Measurements from ENCODE around the gene CENPC.

Gene CENPC

DNA sequence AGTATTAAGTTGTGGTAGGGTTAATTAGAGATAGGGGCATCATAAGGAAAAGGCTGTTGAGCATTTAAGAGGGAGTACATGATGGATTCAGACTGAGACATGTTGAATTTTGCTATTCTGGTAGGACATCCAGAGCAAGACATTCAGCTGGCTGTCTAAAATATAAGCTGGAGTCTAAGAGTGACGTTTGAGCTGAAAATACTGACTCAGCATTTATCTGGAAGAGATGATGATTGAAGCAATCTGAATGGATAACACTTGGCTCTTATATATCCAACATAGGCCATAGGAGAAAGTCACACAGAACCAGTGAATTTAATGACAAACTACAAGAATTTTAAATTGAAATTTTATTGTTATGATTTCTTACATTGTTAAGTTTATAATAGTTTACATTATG lies 114.3 kb downstream of the CENPC start:
- Histone ChIP-seq H3K36me3 (ENCODE audit: insufficient read depth) (no peaks in the 10 kb centered on the region), H2AFZ (ENCODE audit: low read depth) (no peak overlapping the region), H4K20me1 (ENCODE audit: insufficient read depth) (no peaks in the 10 kb centered on the region), H3K4me3 (IDR thresholded peaks at IDR 0.05; ENCODE audit: insufficient read depth, low read depth, low read length) (no peak overlapping the region), H3K4me1 (ENCODE audit: low read depth, poor library complexity, severe bottlenecking) (no peaks in the 10 kb centered on the region), H3K27ac (no peak overlapping the region), H3K27me3 (ENCODE audit: insufficient read depth, low read depth) (no peaks in the 10 kb centered on the region), H3K9ac (no peak overlapping the region), H3K4me2 (no peak overlapping the region), H3K79me2 (ENCODE audit: insufficient read depth, low read depth) (no peaks in the 10 kb centered on the region)
- TF ChIP-seq, protein P1, sequence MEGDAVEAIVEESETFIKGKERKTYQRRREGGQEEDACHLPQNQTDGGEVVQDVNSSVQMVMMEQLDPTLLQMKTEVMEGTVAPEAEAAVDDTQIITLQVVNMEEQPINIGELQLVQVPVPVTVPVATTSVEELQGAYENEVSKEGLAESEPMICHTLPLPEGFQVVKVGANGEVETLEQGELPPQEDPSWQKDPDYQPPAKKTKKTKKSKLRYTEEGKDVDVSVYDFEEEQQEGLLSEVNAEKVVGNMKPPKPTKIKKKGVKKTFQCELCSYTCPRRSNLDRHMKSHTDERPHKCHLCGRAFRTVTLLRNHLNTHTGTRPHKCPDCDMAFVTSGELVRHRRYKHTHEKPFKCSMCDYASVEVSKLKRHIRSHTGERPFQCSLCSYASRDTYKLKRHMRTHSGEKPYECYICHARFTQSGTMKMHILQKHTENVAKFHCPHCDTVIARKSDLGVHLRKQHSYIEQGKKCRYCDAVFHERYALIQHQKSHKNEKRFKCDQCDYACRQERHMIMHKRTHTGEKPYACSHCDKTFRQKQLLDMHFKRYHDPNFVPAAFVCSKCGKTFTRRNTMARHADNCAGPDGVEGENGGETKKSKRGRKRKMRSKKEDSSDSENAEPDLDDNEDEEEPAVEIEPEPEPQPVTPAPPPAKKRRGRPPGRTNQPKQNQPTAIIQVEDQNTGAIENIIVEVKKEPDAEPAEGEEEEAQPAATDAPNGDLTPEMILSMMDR (conservative IDR thresholded peaks at IDR 0.05; ENCODE audit: low read depth, low read length) = no peak

DNA sequence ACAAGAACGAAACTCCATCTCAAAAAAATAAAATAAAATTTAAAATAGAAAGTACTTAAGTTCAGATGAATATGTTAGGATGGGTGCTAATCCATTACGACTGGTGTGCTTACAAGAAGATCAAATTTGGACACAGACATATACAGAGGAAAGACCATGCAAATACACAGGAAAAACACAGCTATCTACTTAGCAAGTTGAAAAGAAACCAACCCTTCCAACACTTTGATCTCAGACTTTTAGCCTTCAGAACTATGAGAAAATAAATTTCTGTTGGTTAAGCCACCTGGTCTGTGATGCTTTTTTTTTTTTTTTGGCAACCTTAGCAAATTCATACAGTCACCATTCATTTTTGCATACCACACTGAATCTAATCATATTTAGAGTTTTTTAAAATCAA lies 116.5 kb downstream of the CENPC start:
- H4K20me1 ChIP-seq (ENCODE audit: insufficient read depth) = no peaks in the 10 kb centered on the region
- H3K27ac ChIP-seq = no peak overlapping the region
- H3K27me3 ChIP-seq (ENCODE audit: insufficient read depth, low read depth) = no peaks in the 10 kb centered on the region
- no peak overlapping the region for H3K4me3 ChIP-seq (IDR thresholded peaks at IDR 0.05; ENCODE audit: insufficient read depth, low read depth, low read length)
- H3K9ac ChIP-seq = no peak overlapping the region
- no peaks in the 10 kb centered on the region for H3K4me1 ChIP-seq (ENCODE audit: low read depth, poor library complexity, severe bottlenecking)
- no peak overlapping the region for H2AFZ ChIP-seq (ENCODE audit: low read depth)
- no peaks in the 10 kb centered on the region for H3K36me3 ChIP-seq (ENCODE audit: insufficient read depth)
- no peak overlapping the region for H3K4me2 ChIP-seq
- TF ChIP-seq, protein P1 (conservative IDR thresholded peaks at IDR 0.05; ENCODE audit: low read depth, low read length) = no peak
- no peaks in the 10 kb centered on the region for H3K79me2 ChIP-seq (ENCODE audit: insufficient read depth, low read depth)
